KOPT-K1 (cell line): ENCODE measurements around the gene TARDBP.

ENCODE experiments used
- H3K27ac ChIP-seq: fragments of 200-600 bp; sonication (generic); 2 replicates; pipeline ENCODE4 v1.5.1; 2016; ENCODE audit warnings: antibody characterized with exemption, mild to moderate bottlenecking, low read depth, low read length; ENCODE audit not compliant: poor library complexity, severe bottlenecking
- H3K36me3 ChIP-seq: fragments of 200-600 bp; sonication (generic); 2 replicates; pipeline ENCODE4 v1.5.1; 2017; ENCODE audit warnings: antibody characterized with exemption, mild to moderate bottlenecking, low read length, moderate library complexity; ENCODE audit not compliant: insufficient read depth
- H3K9me3 ChIP-seq: fragments of 200-600 bp; sonication (generic); 2 replicates; pipeline ENCODE4 v1.5.1; 2017; ENCODE audit warnings: antibody characterized with exemption, low read length, mild to moderate bottlenecking; ENCODE audit not compliant: insufficient read depth, poor library complexity, severe bottlenecking

Gene TARDBP

GRCh38 chr1:11012260-11013159, at the start of gene TARDBP:
TARDBP (plus strand) TSS chr1:11012654; CDS start chr1:11013728, 1,074 bp downstream.
- no peaks in the 10 kb centered on the region for H3K9me3 ChIP-seq
- H3K27ac ChIP-seq = peak within 1 kb of the TSS; percentile 96
- peaks cover 44% of the 10 kb centered on the region for H3K36me3 ChIP-seq

- Histone ChIP-seq H3K9me3 (no peaks in the 10 kb centered on the region), H3K36me3 (no peaks in the 10 kb centered on the region), H3K27ac (no peak overlapping the region)
Measured at GRCh38 chr1:10965546-10966226, 46.8 kb upstream of the TARDBP start.

- H3K9me3 ChIP-seq = no peaks in the 10 kb centered on the region
- no peaks in the 10 kb centered on the region for H3K36me3 ChIP-seq
- H3K27ac ChIP-seq = no peak overlapping the region
Measured at GRCh38 chr1:10967090-10967489, 45.4 kb upstream of the TARDBP start.

GRCh38 chr1:10968411-10968826, 44.0 kb upstream of the TARDBP start:
- no peak overlapping the region for H3K27ac ChIP-seq
- no peaks in the 10 kb centered on the region for H3K36me3 ChIP-seq
- no peaks in the 10 kb centered on the region for H3K9me3 ChIP-seq

GRCh38 chr1:10969267-10969970, 43.0 kb upstream of the TARDBP start:
- H3K9me3 ChIP-seq = no peaks in the 10 kb centered on the region
- H3K36me3 ChIP-seq = no peaks in the 10 kb centered on the region
- no peak overlapping the region for H3K27ac ChIP-seq

GRCh38 chr1:10969971-10970332, 42.5 kb upstream of the TARDBP start:
- Histone ChIP-seq H3K9me3 (no peaks in the 10 kb centered on the region), H3K27ac (no peak overlapping the region), H3K36me3 (no peaks in the 10 kb centered on the region)

GRCh38 chr1:10973552-10973951, 38.9 kb upstream of the TARDBP start:
- Histone ChIP-seq H3K27ac (no peak overlapping the region), H3K36me3 (no peaks in the 10 kb centered on the region), H3K9me3 (no peaks in the 10 kb centered on the region)

GRCh38 chr1:10973956-10974881, 38.2 kb upstream of the TARDBP start:
- H3K9me3 ChIP-seq = no peaks in the 10 kb centered on the region
- no peaks in the 10 kb centered on the region for H3K36me3 ChIP-seq
- no peak overlapping the region for H3K27ac ChIP-seq

GRCh38 chr1:10975567-10976326, 36.7 kb upstream of the TARDBP start:
- Histone ChIP-seq H3K9me3 (no peaks in the 10 kb centered on the region), H3K27ac (no peak overlapping the region), H3K36me3 (no peaks in the 10 kb centered on the region)

- H3K9me3 ChIP-seq = no peaks in the 10 kb centered on the region
- no peak overlapping the region for H3K27ac ChIP-seq
- H3K36me3 ChIP-seq = no peaks in the 10 kb centered on the region
Measured at GRCh38 chr1:10978719-10979118, 33.7 kb upstream of the TARDBP start.

GRCh38 chr1:10979483-10979920, 33.0 kb upstream of the TARDBP start:
- no peaks in the 10 kb centered on the region for H3K36me3 ChIP-seq
- H3K27ac ChIP-seq = no peak overlapping the region
- no peaks in the 10 kb centered on the region for H3K9me3 ChIP-seq

- no peak overlapping the region for H3K27ac ChIP-seq
- no peaks in the 10 kb centered on the region for H3K9me3 ChIP-seq
- H3K36me3 ChIP-seq = no peaks in the 10 kb centered on the region
Measured at GRCh38 chr1:10980094-10980577, 32.3 kb upstream of the TARDBP start.

- Histone ChIP-seq H3K27ac (no peak overlapping the region), H3K36me3 (no peaks in the 10 kb centered on the region), H3K9me3 (no peaks in the 10 kb centered on the region)
Measured at GRCh38 chr1:10980841-10981727, 31.4 kb upstream of the TARDBP start.
